Muscle layer of duodenum (tissue), 2 donors: ENCODE results near the gene ATP2A3.

ENCODE experiments used
- H3K27ac ChIP-seq: one replicate; pipeline ENCODE4 v1.7.0; 2013; ENCODE audit warnings: mild to moderate bottlenecking, low read length
- H3K27me3 ChIP-seq: one replicate; pipeline ENCODE4 v1.7.0; 2013; ENCODE audit warnings: low read depth, mild to moderate bottlenecking, control low read depth, low read length
- H3K36me3 ChIP-seq, 2 donors: one replicate each; pipeline ENCODE4 v1.7.0; 2013; ENCODE audit warnings: low read length in 2 of 2, control low read depth in 1 of 2, mild to moderate bottlenecking in 1 of 2; ENCODE audit not compliant: insufficient read depth in 2 of 2, control insufficient read depth in 1 of 2
- H3K4me1 ChIP-seq, 2 donors: one replicate each; pipeline ENCODE4 v1.7.0; 2013; ENCODE audit warnings: low read length in 2 of 2, mild to moderate bottlenecking in 2 of 2, control low read depth in 1 of 2, moderate library complexity in 1 of 2; ENCODE audit not compliant: insufficient read depth in 2 of 2, control insufficient read depth in 1 of 2
- H3K4me3 ChIP-seq, 2 donors: one replicate each; pipeline ENCODE4 v1.7.0; 2013; ENCODE audit warnings: low read length in 2 of 2, low read depth in 1 of 2, mild to moderate bottlenecking in 1 of 2
- H3K9me3 ChIP-seq, 2 donors: one replicate each; pipeline ENCODE4 v1.7.0; 2013; ENCODE audit warnings: low read length in 2 of 2, control low read depth in 1 of 2, mild to moderate bottlenecking in 1 of 2; ENCODE audit not compliant: control insufficient read depth in 1 of 2
- donor health status: healthy.

The ATP2A3 gene

DNA sequence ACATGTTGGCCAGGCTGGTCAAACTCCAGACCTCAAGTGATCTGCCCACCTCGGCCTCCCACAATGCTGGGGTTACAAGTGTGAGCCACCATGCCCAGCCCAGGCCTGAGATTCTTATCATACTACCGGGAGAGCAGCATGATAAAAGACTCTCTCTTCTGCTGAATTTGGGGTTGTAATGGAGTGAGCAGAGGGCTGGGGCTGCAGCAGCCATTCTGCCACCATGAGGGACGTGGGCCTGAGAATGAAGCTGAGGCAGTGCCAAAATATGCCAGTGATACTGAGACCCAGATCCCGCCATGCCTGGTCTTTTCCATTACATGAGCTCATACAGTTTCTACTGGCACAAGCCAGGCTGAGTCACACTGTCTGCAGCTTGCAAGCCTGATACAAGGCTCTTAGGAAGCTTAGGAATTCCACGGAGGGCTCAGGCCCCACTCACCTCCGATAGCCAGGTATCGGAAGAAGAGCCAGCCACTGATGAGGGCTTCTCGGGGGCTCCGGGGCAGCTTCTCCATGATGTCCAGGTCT is 28.3 kb downstream of the ATP2A3 start:
- H3K27ac ChIP-seq: no peak overlapping the region
- peaks cover 0 to 7% of the 10 kb centered on the region in 2 donors for H3K4me1 ChIP-seq
- peaks cover 8 to 21% of the 10 kb centered on the region in 2 donors for H3K36me3 ChIP-seq
- no peaks in the 10 kb centered on the region for H3K27me3 ChIP-seq
- H3K4me3 ChIP-seq: no peak overlapping the region
- H3K9me3 ChIP-seq: no peaks in the 10 kb centered on the region

- no peak overlapping the region for H3K4me3 ChIP-seq
- H3K9me3 ChIP-seq: no peaks in the 10 kb centered on the region
- no peaks in the 10 kb centered on the region for H3K27me3 ChIP-seq
- H3K27ac ChIP-seq: no peak overlapping the region
- H3K4me1 ChIP-seq: peaks cover 0 to 7% of the 10 kb centered on the region in 2 donors
- H3K36me3 ChIP-seq: peaks cover 8 to 18% of the 10 kb centered on the region in 2 donors
Observed at GRCh38 chr17:3935140-3935542, 29.1 kb downstream of the ATP2A3 start.

- Histone ChIP-seq H3K9me3 (no peaks in the 10 kb centered on the region), H3K36me3 (peaks cover 0 to 13% of the 10 kb centered on the region in 2 donors), H3K27me3 (no peaks in the 10 kb centered on the region), H3K27ac (no peak overlapping the region), H3K4me1 (peaks cover 0 to 6% of the 10 kb centered on the region in 2 donors), H3K4me3 (no peak overlapping the region)
Observed at GRCh38 chr17:3929764-3930163, 34.5 kb downstream of the ATP2A3 start.

GRCh38 chr17:3929181-3929580 is 35.1 kb downstream of the ATP2A3 start:
- Histone ChIP-seq H3K4me3 (no peak overlapping the region), H3K27me3 (no peaks in the 10 kb centered on the region), H3K9me3 (no peaks in the 10 kb centered on the region), H3K4me1 (peaks cover 0 to 12% of the 10 kb centered on the region in 2 donors), H3K27ac (no peak overlapping the region), H3K36me3 (peaks cover 0 to 13% of the 10 kb centered on the region in 2 donors)

DNA sequence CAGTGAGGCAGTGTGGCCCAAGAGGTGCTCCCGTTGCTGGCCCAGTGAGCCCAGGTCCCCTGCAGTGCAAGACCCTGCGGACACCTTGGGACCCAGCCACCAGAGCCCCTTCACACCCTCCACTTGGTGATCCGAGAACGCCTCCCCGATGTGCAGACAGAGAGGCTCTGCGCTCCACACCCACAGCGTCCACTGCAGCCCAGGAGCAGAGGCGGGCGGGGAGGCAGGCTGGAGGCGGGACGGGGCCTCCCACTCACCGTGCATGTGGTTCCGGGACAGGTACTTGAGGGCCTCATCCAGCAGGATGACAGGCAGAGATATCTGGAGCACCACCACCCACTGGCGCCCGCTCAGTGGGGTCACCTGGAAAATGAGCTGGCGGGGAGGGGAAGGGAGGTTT is 35.8 kb downstream of the ATP2A3 start:
- H3K4me1 ChIP-seq: peaks cover 0 to 16% of the 10 kb centered on the region in 2 donors

DNA sequence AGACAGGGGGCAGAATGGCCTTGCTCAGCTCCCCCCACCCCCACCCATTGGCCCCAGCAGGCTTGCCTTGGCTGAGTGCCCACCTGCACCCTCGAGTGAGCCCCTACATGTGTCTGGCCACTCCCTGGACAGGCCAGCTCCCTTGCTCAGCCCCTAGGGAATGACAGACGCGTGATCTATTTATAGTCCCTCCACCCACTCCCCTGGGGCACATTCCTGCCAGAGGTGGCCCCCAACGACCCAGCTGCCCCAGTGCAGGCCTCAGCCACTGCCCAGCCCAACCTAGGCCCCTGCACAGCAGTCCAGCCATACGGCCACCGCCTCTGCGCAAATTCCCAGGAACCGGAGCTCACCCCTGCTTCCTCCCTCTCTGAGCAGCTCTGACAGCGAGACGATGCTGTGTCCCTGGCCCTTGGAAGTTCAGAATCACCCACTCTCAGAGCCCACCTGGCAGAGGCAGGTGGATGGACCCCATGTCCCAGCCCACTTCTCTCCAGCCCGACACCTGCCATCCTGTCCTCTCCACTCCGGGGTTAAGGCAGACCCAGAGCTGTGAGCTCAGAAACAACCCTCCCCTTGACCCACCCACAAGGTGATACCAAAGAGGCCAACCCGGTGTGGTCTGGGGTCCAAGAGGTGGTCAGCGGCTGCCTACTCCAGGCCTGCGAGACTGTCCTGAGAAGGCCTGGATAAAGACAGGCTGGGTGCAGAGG is 36.5 kb downstream of the ATP2A3 start:
- H3K36me3 ChIP-seq: peaks cover 0 to 13% of the 10 kb centered on the region in 2 donors
- no peak overlapping the region for H3K27ac ChIP-seq
- no peaks in the 10 kb centered on the region for H3K9me3 ChIP-seq
- H3K27me3 ChIP-seq: no peaks in the 10 kb centered on the region
- H3K4me3 ChIP-seq: no peak overlapping the region
- H3K4me1 ChIP-seq: peaks cover 0 to 16% of the 10 kb centered on the region in 2 donors

More for the DNA sequence above, 35.8 kb downstream of the ATP2A3 start:
- H3K4me3 ChIP-seq: no peak overlapping the region
- no peaks in the 10 kb centered on the region for H3K9me3 ChIP-seq
- H3K27ac ChIP-seq: no peak overlapping the region
- no peaks in the 10 kb centered on the region for H3K27me3 ChIP-seq
- H3K36me3 ChIP-seq: peaks cover 0 to 13% of the 10 kb centered on the region in 2 donors

DNA sequence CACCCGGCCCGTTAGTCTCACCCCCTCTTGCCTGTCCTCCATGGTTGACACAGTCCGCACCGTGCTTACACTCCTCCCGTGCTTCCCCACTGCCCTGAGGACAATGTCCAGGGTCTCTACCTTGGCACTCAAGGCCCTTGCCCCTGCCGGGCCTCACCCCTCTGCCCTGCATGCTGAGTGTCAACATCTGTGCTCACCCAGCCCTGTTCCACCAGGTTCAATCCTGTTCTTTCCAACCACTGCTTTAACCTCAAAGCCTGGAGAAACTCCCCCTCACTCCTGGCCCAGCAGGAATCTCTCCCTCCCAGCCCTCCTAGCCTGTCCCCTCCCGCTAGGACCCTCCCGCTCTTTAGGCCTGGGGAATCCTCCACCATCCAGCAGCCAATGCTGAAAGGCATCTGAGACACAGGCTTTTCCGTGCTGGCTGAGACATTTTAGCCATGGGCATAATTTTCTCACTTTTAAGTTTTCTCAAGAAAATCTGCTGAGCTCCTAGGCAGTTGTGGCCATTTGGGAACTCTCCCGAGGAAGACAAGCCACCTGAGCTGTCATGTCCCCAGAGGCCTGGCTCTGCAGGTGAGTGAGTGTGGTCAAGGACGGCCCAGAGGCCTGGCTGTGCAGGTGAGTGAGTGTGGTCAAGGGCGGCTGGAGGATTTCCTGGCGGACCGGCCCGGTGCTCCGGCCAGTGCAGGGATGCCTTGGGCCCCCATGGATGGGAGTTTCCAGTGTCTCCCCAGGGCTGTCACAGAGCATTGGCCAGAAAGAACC is 37.2 kb downstream of the ATP2A3 start:
- no peaks in the 10 kb centered on the region for H3K9me3 ChIP-seq
- no peak overlapping the region for H3K27ac ChIP-seq
- peaks cover 0 to 13% of the 10 kb centered on the region in 2 donors for H3K36me3 ChIP-seq
- peaks cover 0 to 16% of the 10 kb centered on the region in 2 donors for H3K4me1 ChIP-seq
- H3K4me3 ChIP-seq: no peak overlapping the region
- H3K27me3 ChIP-seq: no peaks in the 10 kb centered on the region

GRCh38 chr17:3925684-3926485 is 38.4 kb downstream of the ATP2A3 start:
- Histone ChIP-seq H3K4me1 (peaks cover 0 to 16% of the 10 kb centered on the region in 2 donors), H3K9me3 (no peaks in the 10 kb centered on the region), H3K27ac (no peak overlapping the region), H3K4me3 (no peak overlapping the region), H3K36me3 (peaks cover 0 to 13% of the 10 kb centered on the region in 2 donors), H3K27me3 (no peaks in the 10 kb centered on the region)

DNA sequence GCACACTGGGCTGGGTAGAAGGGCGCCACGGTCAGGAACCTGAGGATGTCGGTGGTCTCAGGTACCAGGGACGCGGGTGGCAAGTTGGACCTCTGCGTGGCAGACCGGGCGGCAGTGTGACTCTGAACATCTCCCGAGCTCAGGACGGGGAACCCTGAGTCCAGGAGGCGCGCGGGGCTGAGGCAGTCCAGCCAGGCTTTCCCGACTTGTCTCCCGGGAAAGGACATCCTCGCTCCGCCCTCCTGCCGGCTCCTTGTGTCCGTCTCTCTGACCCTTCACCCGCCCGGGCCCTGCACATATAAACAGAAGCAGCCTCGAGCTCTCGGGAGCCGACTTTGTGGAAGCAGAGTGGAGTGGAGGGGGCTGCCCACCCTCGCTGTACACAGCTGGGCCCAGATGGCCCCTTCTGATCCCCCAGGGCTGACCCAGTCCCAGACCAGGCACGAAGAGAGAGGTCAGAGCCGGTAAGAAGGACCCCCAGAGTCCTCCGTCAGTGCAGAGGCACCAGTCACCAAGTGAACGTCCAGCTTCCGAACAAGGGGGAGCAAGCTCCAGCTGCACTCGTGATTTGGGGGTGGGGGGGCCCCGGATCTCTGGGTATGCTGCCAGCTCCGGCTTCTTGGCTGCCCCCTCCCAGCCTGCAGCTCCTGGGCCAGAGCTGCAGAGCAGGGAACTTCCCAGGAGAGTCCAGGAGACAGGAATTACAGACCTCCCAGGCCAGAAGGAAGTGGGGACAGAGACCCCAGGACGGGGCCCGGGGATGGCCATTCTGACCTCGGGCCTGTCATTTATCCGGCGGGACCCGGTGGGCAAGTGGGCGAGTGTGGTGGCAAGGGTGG is 39.5 kb downstream of the ATP2A3 start:
- no peak overlapping the region for H3K27ac ChIP-seq
- no peaks in the 10 kb centered on the region for H3K9me3 ChIP-seq
- peaks cover 0 to 16% of the 10 kb centered on the region in 2 donors for H3K4me1 ChIP-seq
- H3K4me3 ChIP-seq: no peak overlapping the region
- no peaks in the 10 kb centered on the region for H3K27me3 ChIP-seq
- H3K36me3 ChIP-seq: peaks cover 0 to 13% of the 10 kb centered on the region in 2 donors

- Histone ChIP-seq H3K4me1 (peaks cover 0 to 20% of the 10 kb centered on the region in 2 donors), H3K27ac (no peak overlapping the region), H3K4me3 (no peak overlapping the region), H3K9me3 (no peaks in the 10 kb centered on the region), H3K36me3 (peaks cover 0 to 7% of the 10 kb centered on the region in 2 donors), H3K27me3 (no peaks in the 10 kb centered on the region)
Observed at GRCh38 chr17:3923466-3924190, 40.6 kb downstream of the ATP2A3 start.
